Mesodermal cell (in vitro differentiated cells): Measurements from ENCODE around the gene SLC2A4RG.

ENCODE experiments used
- H3K27ac ChIP-seq: 2 replicates; pipeline ENCODE4 v1.7.0; 2013; ENCODE audit warnings: mild to moderate bottlenecking, low read depth, low read length, moderate library complexity; ENCODE audit not compliant: severe bottlenecking
- H3K36me3 ChIP-seq: 2 replicates; pipeline ENCODE4 v1.7.1; 2013; ENCODE audit warnings: mild to moderate bottlenecking, low read length, moderate library complexity; ENCODE audit not compliant: control insufficient read depth, insufficient read depth
- H3K4me1 ChIP-seq: one replicate; pipeline ENCODE4 v1.7.1; 2013; ENCODE audit warnings: mild to moderate bottlenecking, low read length; ENCODE audit not compliant: insufficient read depth, control insufficient read depth, poor library complexity, severe bottlenecking
- H3K4me3 ChIP-seq: 2 replicates; pipeline ENCODE4 v1.7.0; 2013; ENCODE audit warnings: low read length, control low read depth, mild to moderate bottlenecking; ENCODE audit not compliant: insufficient read depth, poor library complexity, severe bottlenecking; ENCODE audit errors: extremely low read depth
- H3K9me3 ChIP-seq: 2 replicates; pipeline ENCODE4 v1.7.1; 2013; ENCODE audit warnings: mild to moderate bottlenecking, low read length, moderate library complexity; ENCODE audit not compliant: control insufficient read depth
- WGBS, 2 experiments: methylation state at CpG; one replicate each; pipeline ENCODE4 v1.1.5; 2013; ENCODE audit warnings: missing lambda C conversion rate in 2 of 2; ENCODE audit not compliant: insufficient coverage in 2 of 2; 5-methylcytosine and 5-hydroxymethylcytosine counted together

The SLC2A4RG gene

GRCh38 chr20:63787302-63787701 lies 47.7 kb downstream of the SLC2A4RG start:
- 95 to 99% methylated on average over 10 of the region's 11 CpGs for WGBS, 2 experiments
- Histone ChIP-seq H3K4me1 (peaks cover 7% of the 10 kb centered on the region), H3K4me3 (no peak overlapping the region), H3K9me3 (no peaks in the 10 kb centered on the region), H3K27ac (no peak overlapping the region), H3K36me3 (peaks cover 46% of the 10 kb centered on the region)

- Histone ChIP-seq H3K4me1 (peaks cover 8% of the 10 kb centered on the region), H3K9me3 (no peaks in the 10 kb centered on the region), H3K36me3 (peaks cover 46% of the 10 kb centered on the region), H3K4me3 (no peak overlapping the region), H3K27ac (no peak overlapping the region)
- 94 to 95% methylated on average over 7 to 14 of the region's 16 CpGs for WGBS, 2 experiments
Measured at GRCh38 chr20:63787749-63788148, 48.2 kb downstream of the SLC2A4RG start.

- WGBS, 2 experiments, result 96% methylated on average over 57 of the region's 57 CpGs
- no peaks in the 10 kb centered on the region for H3K9me3 ChIP-seq
- H3K27ac ChIP-seq, result no peak overlapping the region
- H3K36me3 ChIP-seq, result peaks cover 38% of the 10 kb centered on the region
- H3K4me1 ChIP-seq, result peaks cover 8% of the 10 kb centered on the region
- H3K4me3 ChIP-seq, result no peak overlapping the region
Measured at GRCh38 chr20:63789836-63790571, 50.4 kb downstream of the SLC2A4RG start.

GRCh38 chr20:63790572-63791168 lies 51.1 kb downstream of the SLC2A4RG start:
- Histone ChIP-seq H3K36me3 (peaks cover 42% of the 10 kb centered on the region), H3K27ac (no peak overlapping the region), H3K4me3 (no peak overlapping the region), H3K9me3 (no peaks in the 10 kb centered on the region), H3K4me1 (peaks cover 8% of the 10 kb centered on the region)
- 95 to 96% methylated on average over 37 of the region's 37 CpGs for WGBS, 2 experiments

- 85 to 86% methylated on average over 20 to 21 of the region's 23 CpGs for WGBS, 2 experiments
Measured at GRCh38 chr20:63791497-63792156, 52.1 kb downstream of the SLC2A4RG start.

GRCh38 chr20:63792866-63793265 lies 53.3 kb downstream of the SLC2A4RG start:
- Histone ChIP-seq H3K27ac (no peak overlapping the region), H3K4me1 (peaks cover 8% of the 10 kb centered on the region), H3K4me3 (no peak overlapping the region), H3K36me3 (peaks cover 28% of the 10 kb centered on the region), H3K9me3 (no peaks in the 10 kb centered on the region)
- 94 to 97% methylated on average over 16 to 17 of the region's 20 CpGs for WGBS, 2 experiments

More at GRCh38 chr20:63791497-63792156, 52.1 kb downstream of the SLC2A4RG start:
- peak overlapping the region; percentile 36 for H3K27ac ChIP-seq
- no peaks in the 10 kb centered on the region for H3K9me3 ChIP-seq
- peaks cover 8% of the 10 kb centered on the region for H3K4me1 ChIP-seq
- no peak overlapping the region for H3K4me3 ChIP-seq
- peaks cover 40% of the 10 kb centered on the region for H3K36me3 ChIP-seq
